GM23248 (cell line): ENCODE data around the gene ZMIZ1. TPM values are rescaled to one million over a fixed set of nuclear protein-coding genes. Genes with fewer than 3 reads are reported as not detected.

ENCODE experiments used
- DNase-seq: peaks from one replicate; pipeline ENCODE4 v3.0.0-alpha.2; 2015
- H2AFZ ChIP-seq: fragments of 200-600 bp; sonication (generic); 2 replicates; pipeline ENCODE4 v1.6.1; 2016; ENCODE audit warnings: antibody characterized with exemption
- H3F3A ChIP-seq: fragments of 200-600 bp; sonication (generic); 2 replicates; pipeline ENCODE4 v1.6.1; 2016; ENCODE audit warnings: mild to moderate bottlenecking, antibody characterized with exemption, mixed run types; ENCODE audit not compliant: insufficient read depth
- H3K27ac ChIP-seq: fragments of 200-600 bp; sonication (generic); 2 replicates; pipeline ENCODE4 v1.5.1; 2016; ENCODE audit warnings: mild to moderate bottlenecking
- H3K27me3 ChIP-seq: fragments of 200-600 bp; sonication (generic); replicated peaks from 2 replicates; pipeline ENCODE4 v1.6.1; 2016; ENCODE audit warnings: mild to moderate bottlenecking; ENCODE audit not compliant: insufficient read depth
- H3K36me3 ChIP-seq: fragments of 200-600 bp; sonication (generic); 2 replicates; pipeline ENCODE4 v1.6.1; 2016; ENCODE audit warnings: low read depth, mild to moderate bottlenecking
- H3K4me1 ChIP-seq: fragments of 200-600 bp; sonication (generic); 2 replicates; pipeline ENCODE4 v1.6.1; 2016; ENCODE audit warnings: mild to moderate bottlenecking; ENCODE audit not compliant: insufficient read depth
- H3K4me2 ChIP-seq: fragments of 200-600 bp; sonication (generic); one replicate; pipeline ENCODE4 v1.6.1; 2016; ENCODE audit warnings: mild to moderate bottlenecking; ENCODE audit not compliant: unreplicated experiment
- H3K4me3 ChIP-seq: fragments of 200-600 bp; sonication (generic); 2 replicates; pipeline ENCODE4 v1.5.1; 2016; ENCODE audit warnings: mild to moderate bottlenecking
- H3K79me2 ChIP-seq: fragments of 200-600 bp; sonication (generic); 2 replicates; pipeline ENCODE4 v1.6.1; 2016; ENCODE audit warnings: mild to moderate bottlenecking; ENCODE audit not compliant: insufficient read depth
- H3K9ac ChIP-seq: fragments of 200-600 bp; sonication (generic); 2 replicates; pipeline ENCODE4 v1.6.1; 2016; ENCODE audit warnings: mild to moderate bottlenecking
- H3K9me2 ChIP-seq: fragments of 200-600 bp; sonication (generic); 2 replicates; pipeline ENCODE4 v1.6.1; 2016; ENCODE audit warnings: mixed run types, mild to moderate bottlenecking, moderate library complexity; ENCODE audit not compliant: insufficient read depth
- H3K9me3 ChIP-seq: fragments of 200-600 bp; sonication (generic); one replicate; pipeline ENCODE4 v1.6.1; 2017; ENCODE audit warnings: low read depth
- H4K20me1 ChIP-seq: fragments of 200-600 bp; sonication (generic); 2 replicates; pipeline ENCODE4 v1.6.0; 2016; ENCODE audit not compliant: insufficient read depth
- EZH2 ChIP-seq: fragments of 200-600 bp; sonication (generic); IDR thresholded peaks from 2 replicates; pipeline ENCODE4 v1.6.1; 2018; ENCODE audit warnings: antibody characterized with exemption, mild to moderate bottlenecking; ENCODE audit not compliant: insufficient read depth, poor library complexity, severe bottlenecking
- EZH2phosphoT487 ChIP-seq: fragments of 200-600 bp; sonication (generic); IDR thresholded peaks from 2 replicates; pipeline ENCODE4 v1.6.1; 2018; ENCODE audit warnings: antibody characterized with exemption, moderate library complexity, mild to moderate bottlenecking, low read depth; ENCODE audit not compliant: insufficient read depth
- WGBS, 2 experiments: methylation state at CpG; one replicate each; pipeline ENCODE4 v1.1.6; 2015 to 2017; ENCODE audit warnings: low lambda C conversion rate in 2 of 2, low coverage in 1 of 2; ENCODE audit errors: missing lambda C conversion rate in 2 of 2; 5-methylcytosine and 5-hydroxymethylcytosine counted together
- in situ Hi-C: fragments of 300-500 bp; cut with MboI; formaldehyde crosslinking; loops from 2 replicates; pipeline ENCODE4 v1.15.0; 2020
- polyA plus RNA-seq: library from polyadenylated mRNA; unstranded; fragments of >200 nt; fragmentation: Nextera tagmentation; extraction: Ambion mirVana; gene quantifications from 2 replicates; pipeline ENCODE4 v1.2.1, GENCODE V29; 2016
- total RNA-seq: library from RNA; depleted of rRNA; stranded (reverse); fragments of >200 nt; shearing (Covaris generic); gene quantifications from 2 replicates; pipeline ENCODE4 v1.2.3, GENCODE V29; 2014

The ZMIZ1 gene
- total and polyA plus RNA-seq, 2 experiments from 2014 or later, result 21.9 to 28.4 TPM

GRCh38 chr10:79142522-79143309 is 74.0 kb downstream of the ZMIZ1 start:
- peaks cover 52% of the 10 kb centered on the region for H3K4me1 ChIP-seq
- DNase-seq, result no peak
- in situ Hi-C loops, result no loop called here
- H3K79me2 ChIP-seq, result peaks cover 92% of the 10 kb centered on the region
- H3K27me3 ChIP-seq, result no peaks in the 10 kb centered on the region
- H3K9me2 ChIP-seq, result no peaks in the 10 kb centered on the region
- peaks cover 17% of the 10 kb centered on the region; the same call in 1 of the 2 replicates for H3K36me3 ChIP-seq
- WGBS, 2 experiments, result 86% methylated on average over 13 of the region's 13 CpGs
- H3K27ac ChIP-seq, result peak overlapping the region; percentile 92
- peak overlapping the region; percentile 48 for H3K4me2 ChIP-seq
- H3F3A ChIP-seq, result peaks cover 50% of the 10 kb centered on the region
- H3K4me3 ChIP-seq, result no peak overlapping the region
- peak overlapping the region; percentile 80 for H3K9ac ChIP-seq
- H2AFZ ChIP-seq, result no peak overlapping the region
- TF ChIP-seq EZH2phosphoT487 (no peak), EZH2 (no peak)
- H3K9me3 ChIP-seq, result no peaks in the 10 kb centered on the region
- no peaks in the 10 kb centered on the region for H4K20me1 ChIP-seq

DNA sequence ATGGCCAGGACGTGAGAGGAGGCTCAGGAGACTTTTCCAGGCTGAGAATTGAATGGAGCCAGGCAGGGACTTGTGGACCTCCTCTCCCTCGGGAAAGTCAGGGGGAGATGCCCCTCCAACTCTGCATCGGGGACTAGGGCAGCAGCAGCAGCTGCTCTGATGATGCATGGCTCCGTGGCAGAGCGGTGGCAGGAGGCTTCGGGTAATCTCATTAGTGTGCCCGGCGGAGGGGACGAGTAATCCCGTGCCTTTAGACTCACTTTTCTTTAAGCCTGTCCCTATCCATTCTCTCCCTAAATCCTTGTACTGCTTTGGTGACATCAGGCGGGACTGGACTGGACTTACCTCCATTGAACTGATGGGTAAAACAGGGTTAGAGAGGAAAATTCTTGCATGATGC is 75.1 kb downstream of the ZMIZ1 start:
- H3K4me2 ChIP-seq, result no peak overlapping the region
- WGBS, 2 experiments, result 83 to 87% methylated on average over 11 of the region's 11 CpGs

GRCh38 chr10:79144351-79145173 is 75.8 kb downstream of the ZMIZ1 start:
- peaks cover 61% of the 10 kb centered on the region for H3K4me1 ChIP-seq
- peaks cover 17% of the 10 kb centered on the region; the same call in 1 of the 2 replicates for H3K36me3 ChIP-seq
- H2AFZ ChIP-seq, result no peak overlapping the region
- H3K4me2 ChIP-seq, result no peak overlapping the region
- H3F3A ChIP-seq, result peaks cover 62% of the 10 kb centered on the region
- H3K9me2 ChIP-seq, result no peaks in the 10 kb centered on the region
- H4K20me1 ChIP-seq, result no peaks in the 10 kb centered on the region
- no peak overlapping the region for H3K4me3 ChIP-seq
- no peak overlapping the region for H3K9ac ChIP-seq
- no peaks in the 10 kb centered on the region for H3K9me3 ChIP-seq
- no peak for TF ChIP-seq EZH2
- TF ChIP-seq EZH2phosphoT487, result no peak
- no peaks in the 10 kb centered on the region for H3K27me3 ChIP-seq
- 86 to 88% methylated on average over 12 of the region's 12 CpGs for WGBS, 2 experiments
- peak overlapping the region; percentile 21; the same call in 1 of the 2 replicates for H3K27ac ChIP-seq
- no peak for DNase-seq
- peaks cover 73% of the 10 kb centered on the region for H3K79me2 ChIP-seq
- in situ Hi-C loops, result no loop called here

More for the DNA sequence above, 75.1 kb downstream of the ZMIZ1 start:
- H3K27me3 ChIP-seq, result no peaks in the 10 kb centered on the region
- H3K9me2 ChIP-seq, result no peaks in the 10 kb centered on the region
- peaks cover 80% of the 10 kb centered on the region for H3K79me2 ChIP-seq
- no peaks in the 10 kb centered on the region for H3K9me3 ChIP-seq
- H3K4me3 ChIP-seq, result no peak overlapping the region
- peaks cover 17% of the 10 kb centered on the region; the same call in 1 of the 2 replicates for H3K36me3 ChIP-seq
- in situ Hi-C loops, result no loop called here
- peaks cover 55% of the 10 kb centered on the region for H3F3A ChIP-seq
- H3K9ac ChIP-seq, result no peak overlapping the region
- no peaks in the 10 kb centered on the region for H4K20me1 ChIP-seq
- DNase-seq, result no peak
- no peak overlapping the region for H2AFZ ChIP-seq
- H3K4me1 ChIP-seq, result peaks cover 61% of the 10 kb centered on the region
- TF ChIP-seq EZH2phosphoT487, result no peak
- no peak for TF ChIP-seq EZH2
- H3K27ac ChIP-seq, result no peak overlapping the region

DNA sequence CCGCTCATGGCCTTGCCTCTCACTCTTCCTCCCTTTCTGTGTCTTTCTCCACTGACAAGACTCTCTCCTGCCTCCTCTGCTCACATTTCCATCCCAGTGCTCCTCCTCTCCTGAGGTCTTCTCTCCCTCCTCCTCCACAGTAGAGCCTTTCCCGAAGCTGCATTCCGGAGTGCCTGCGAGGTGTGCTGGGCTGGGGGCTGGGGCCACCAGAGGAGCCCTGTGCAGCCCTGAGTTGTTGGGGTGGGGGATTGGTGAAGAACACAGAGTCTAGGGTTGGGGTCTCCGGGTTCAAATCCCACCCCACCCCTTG is 76.4 kb downstream of the ZMIZ1 start:
- no peak overlapping the region for H2AFZ ChIP-seq
- no peaks in the 10 kb centered on the region for H3K27me3 ChIP-seq
- TF ChIP-seq EZH2, result no peak
- no peak for TF ChIP-seq EZH2phosphoT487
- WGBS, 2 experiments, result 87 to 88% methylated on average over 5 of the region's 5 CpGs
- peaks cover 13% of the 10 kb centered on the region; the same call in 1 of the 2 replicates for H3K36me3 ChIP-seq
- H3K79me2 ChIP-seq, result peaks cover 67% of the 10 kb centered on the region
- no peaks in the 10 kb centered on the region for H3K9me2 ChIP-seq
- no peaks in the 10 kb centered on the region for H4K20me1 ChIP-seq
- peak overlapping the region; percentile 21; the same call in 1 of the 2 replicates for H3K27ac ChIP-seq
- in situ Hi-C loops, result no loop called here
- no peaks in the 10 kb centered on the region for H3K9me3 ChIP-seq
- no peak overlapping the region for H3K4me2 ChIP-seq
- H3K9ac ChIP-seq, result no peak overlapping the region
- no peak for DNase-seq
- H3F3A ChIP-seq, result peaks cover 61% of the 10 kb centered on the region
- peaks cover 61% of the 10 kb centered on the region for H3K4me1 ChIP-seq
- no peak overlapping the region for H3K4me3 ChIP-seq
